HepG2 (cell line): ENCODE results near the gene RRP8. TPM values are rescaled to one million over a fixed set of nuclear protein-coding genes. Genes with fewer than 3 reads are reported as not detected.

Experiments
- ATAC-seq: fragments of 200-7000 bp; cut with Tn5 transposase; 3 replicates; pipeline ENCODE4 v1.9.1; 2020; ENCODE audit warnings: mild to moderate bottlenecking, moderate library complexity
- BruUV-seq: library from RNA; stranded (reverse); fragments of 400-500 nt; replicated peaks from 2 replicates; lab custom pipeline; 2021; lab: Mats Ljungman, UMichigan
- CTCF ChIA-PET: fragments of 300-600 bp; formaldehyde crosslinking; extraction: SDS; loops from one replicate; lab custom pipeline; 2021; ENCODE audit warnings: low total read pairs, inconsistent platforms, low intra/inter-chr PET ratio; lab: Yijun Ruan, JAX
- POLR2A ChIA-PET: fragments of 350-600 bp; sonication (Branson Sonifier 250); formaldehyde crosslinking; loops from one replicate; lab custom pipeline; 2020; ENCODE audit warnings: antibody characterized with exemption, inconsistent platforms; lab: Yijun Ruan, JAX
- DNase-seq: peaks from one replicate; pipeline ENCODE4 v3.0.0-alpha.2; 2015; ENCODE audit warnings: low spot score
- FAIRE-seq: peaks from 3 replicates; lab custom pipeline; 2011; peaks lifted over from hg19 to GRCh38; lab: Jason Lieb, UNC
- H2AFZ ChIP-seq: one replicate; pipeline ENCODE4 v1.6.1; 2011; ENCODE audit warnings: low read length, inconsistent platforms
- H3K27ac ChIP-seq: fragments of 300-600 bp; 3 replicates; pipeline ENCODE4 v1.8.0; 2011; ENCODE audit warnings: mixed run types, mild to moderate bottlenecking, mixed read lengths, low read length, inconsistent platforms; ENCODE audit not compliant: insufficient read depth; ENCODE audit errors: extremely low read length
- H3K27me3 ChIP-seq, 2 experiments: fragments of 200-600 bp in 1 of 2; 2 replicates in 1 of 2; 3 replicates in 1 of 2; pipeline versions ENCODE4 v1.6.0 to v1.8.0; 2011; ENCODE audit warnings: low read length in 2 of 2, mild to moderate bottlenecking in 2 of 2, moderate library complexity in 2 of 2, inconsistent platforms in 1 of 2; ENCODE audit not compliant: insufficient read depth in 2 of 2, control insufficient read depth in 1 of 2
- H3K36me3 ChIP-seq, 2 experiments: fragments of 200-600 bp in 1 of 2; replicated peaks in 1 of 2; 2 replicates in 1 of 2; 3 replicates in 1 of 2; pipeline versions ENCODE4 v1.5.1 to v1.8.0; 2011; ENCODE audit warnings: low read length in 2 of 2, inconsistent platforms in 1 of 2; ENCODE audit not compliant: insufficient read depth in 2 of 2, control insufficient read depth in 1 of 2
- H3K4me1 ChIP-seq: 2 replicates; pipeline ENCODE4 v1.5.1; 2012; ENCODE audit warnings: low read length, inconsistent platforms; ENCODE audit not compliant: insufficient read depth
- H3K4me2 ChIP-seq: 2 replicates; pipeline ENCODE4 v1.6.0; 2011; ENCODE audit warnings: low read depth, low read length, inconsistent platforms
- H3K4me3 ChIP-seq, 3 experiments: fragments of 200-600 bp in 1 of 3; sonication (generic), shearing (Covaris generic) in 1 of 3; replicated peaks in 1 of 3; 2 replicates each; pipeline ENCODE4 v1.5.1; 2011 to 2016; ENCODE audit warnings: low read length in 3 of 3, inconsistent platforms in 2 of 3, low read depth in 2 of 3, mild to moderate bottlenecking in 2 of 3, control low read depth in 1 of 3, mixed read lengths in 1 of 3; ENCODE audit not compliant: insufficient read depth in 1 of 3
- H3K79me2 ChIP-seq: one replicate; pipeline ENCODE4 v1.6.1; 2011; ENCODE audit warnings: low read length, inconsistent platforms; ENCODE audit not compliant: insufficient read depth
- H3K9ac ChIP-seq: 2 replicates; pipeline ENCODE4 v1.6.0; 2011; ENCODE audit warnings: mild to moderate bottlenecking, low read depth, low read length, inconsistent platforms; ENCODE audit not compliant: insufficient read depth
- H3K9me3 ChIP-seq: 2 replicates; pipeline ENCODE4 v1.5.1; 2012; ENCODE audit warnings: mild to moderate bottlenecking, low read length
- H4K20me1 ChIP-seq: 2 replicates; pipeline ENCODE4 v1.6.0; 2011; ENCODE audit warnings: inconsistent platforms, mild to moderate bottlenecking, low read length, moderate library complexity; ENCODE audit not compliant: insufficient read depth
- FOXP1 ChIP-seq, 2 experiments: fragments of 450-650 bp in 1 of 2; IDR thresholded peaks; 2 replicates each; pipeline ENCODE4 v1.6.1; 2017 to 2018; ENCODE audit warnings: antibody characterized with exemption in 1 of 2
- GATAD1 ChIP-seq: IDR thresholded peaks from 2 replicates; pipeline ENCODE4 v1.6.1; 2016; ENCODE audit warnings: missing genetic modification reagents, missing compliant biosample characterization
- HDAC1 ChIP-seq: sonication (generic); formaldehyde crosslinking; IDR thresholded peaks from 2 replicates; pipeline ENCODE4 v1.5.1; 2020; ENCODE audit warnings: mild to moderate bottlenecking, missing genetic modification reagents
- NFYB ChIP-seq: sonication (generic); formaldehyde crosslinking; IDR thresholded peaks from 2 replicates; pipeline ENCODE4 v1.4.0; 2020; ENCODE audit warnings: missing genetic modification reagents
- SOX6 ChIP-seq, 2 experiments: fragments of 450-650 bp in 1 of 2; sonication (generic) in 1 of 2; formaldehyde crosslinking in 1 of 2; IDR thresholded peaks; 2 replicates each; pipeline versions ENCODE4 v1.4.0 to v1.6.1; 2017 to 2020; ENCODE audit warnings: antibody characterized with exemption in 1 of 2, mild to moderate bottlenecking in 1 of 2, missing genetic modification reagents in 1 of 2
- ZBTB38 ChIP-seq: sonication (generic); formaldehyde crosslinking; IDR thresholded peaks from 2 replicates; pipeline ENCODE4 v1.5.1; 2020; ENCODE audit warnings: mild to moderate bottlenecking, missing genetic modification reagents
- ZNF251 ChIP-seq: sonication (generic); formaldehyde crosslinking; IDR thresholded peaks from 2 replicates; pipeline ENCODE4 v1.9.0; 2021; ENCODE audit warnings: mild to moderate bottlenecking, missing genetic modification reagents
- ZNF296 ChIP-seq: sonication (generic); formaldehyde crosslinking; conservative IDR thresholded peaks from 2 replicates; pipeline ENCODE4 v1.5.0; 2020; ENCODE audit warnings: mild to moderate bottlenecking, missing genetic modification reagents
- ZNF660 ChIP-seq: sonication (generic); formaldehyde crosslinking; IDR thresholded peaks from 2 replicates; pipeline ENCODE4 v1.5.1; 2020; ENCODE audit warnings: mild to moderate bottlenecking, low read depth, missing genetic modification reagents, borderline replicate concordance
- ZNF772 ChIP-seq: sonication (generic); formaldehyde crosslinking; IDR thresholded peaks from 2 replicates; pipeline ENCODE4 v1.5.0; 2020; ENCODE audit warnings: mild to moderate bottlenecking, missing genetic modification reagents
- ZNF781 ChIP-seq: sonication (generic); formaldehyde crosslinking; IDR thresholded peaks from 2 replicates; pipeline ENCODE4 v1.5.1; 2020; ENCODE audit warnings: borderline replicate concordance, mild to moderate bottlenecking, missing genetic modification reagents; ENCODE audit errors: not compliant biosample characterization
- WGBS: methylation state at CpG from one replicate; pipeline ENCODE4 v1.1.6; 2017; ENCODE audit warnings: low lambda C conversion rate; 5-methylcytosine and 5-hydroxymethylcytosine counted together
- in situ Hi-C: cut with HindIII; loops from 2 replicates; pipeline ENCODE4 v1.10.0; 2017; ENCODE audit warnings: low pct_unique_long_range_greater_than_20kb; ENCODE audit not compliant: extremely low pct_ligation_motif_present
- intact Hi-C: fragments of 100-400 bp; cut with micrococcal nuclease; formaldehyde crosslinking; loops from one replicate; pipeline ENCODE4 v1.10.0; 2022; ENCODE audit not compliant: unreplicated experiment
- polyA plus RNA-seq, 8 experiments: library from polyadenylated mRNA; depleted of rRNA in 3 of 8; stranded (reverse) in 7 of 8; unstranded in 1 of 8; fragments of >200 nt; fragmentation: Illumina TruSeq in 4 of 8; extraction: Trizol in 4 of 8; gene quantifications; 2 replicates each; pipeline versions ENCODE4 v1.2.1 to v1.2.3, GENCODE V29; 2011 to 2016; ENCODE audit warnings: low read depth in 4 of 8, missing spikeins in 1 of 8, mixed read lengths in 1 of 8; ENCODE audit not compliant: insufficient read depth in 1 of 8
- total RNA-seq, 5 experiments: library from RNA; depleted of rRNA; stranded (reverse); fragments of >200 nt; fragmentation: Illumina TruSeq; extraction: Trizol; gene quantifications; 2 replicates each; pipeline ENCODE4 v1.2.3, GENCODE V29; 2016; ENCODE audit warnings: low read depth in 1 of 5
- TF ChIP-seq, protein P1 (sequence below): sonication (generic); formaldehyde crosslinking; IDR thresholded peaks from 2 replicates; pipeline ENCODE4 v1.4.0; 2020; ENCODE audit warnings: missing genetic modification reagents, borderline replicate concordance
- TF ChIP-seq, protein P2 (sequence below): sonication (generic); formaldehyde crosslinking; IDR thresholded peaks from 2 replicates; pipeline ENCODE4 v1.4.0; 2020; ENCODE audit warnings: mild to moderate bottlenecking, missing genetic modification reagents
- TF ChIP-seq, protein P3 (sequence below): sonication (generic); formaldehyde crosslinking; IDR thresholded peaks from 2 replicates; pipeline ENCODE4 v1.4.0; 2020; ENCODE audit warnings: missing genetic modification reagents, borderline replicate concordance
- TF ChIP-seq, protein P4 (sequence below): sonication (generic); formaldehyde crosslinking; IDR thresholded peaks from 2 replicates; pipeline ENCODE4 v1.5.0; 2020; ENCODE audit warnings: missing genetic modification reagents
- TF ChIP-seq, protein P5 (sequence below): sonication (generic); formaldehyde crosslinking; IDR thresholded peaks from 2 replicates; pipeline ENCODE4 v1.4.0; 2020; ENCODE audit warnings: missing genetic modification reagents

The RRP8 gene
- total and polyA plus RNA-seq, 2 of the 13 experiments (the other 11 are each of a cell fraction or from before 2014, with no cell fraction given) = 7.2 to 21.6 TPM

DNA sequence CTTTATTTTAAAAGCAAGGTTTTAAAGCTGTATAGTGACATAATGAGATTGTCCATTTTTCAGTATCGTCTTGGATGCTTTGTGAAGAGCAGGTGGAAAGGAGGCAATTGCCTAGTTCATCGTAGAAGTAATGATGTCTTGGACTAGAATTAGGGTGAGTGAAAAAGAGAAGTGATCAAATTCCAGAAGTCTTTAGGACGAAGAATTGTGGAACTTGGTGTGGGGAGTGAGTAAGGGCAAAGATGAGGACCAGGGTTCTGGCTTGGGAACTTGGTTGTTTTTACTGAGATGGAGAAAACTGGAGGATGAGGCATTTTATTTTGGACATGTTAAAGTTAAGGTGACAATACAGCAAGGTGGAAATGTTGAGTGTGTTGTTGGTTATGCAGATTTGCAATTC, 1.4 kb upstream of the RRP8 start:
- 10% methylated on average over 3 of the region's 3 CpGs for WGBS
- H3K27ac ChIP-seq = peak overlapping the region; percentile 83
- peak overlapping the region; percentile 99 for H3K4me2 ChIP-seq
- in situ Hi-C loops = loop anchor here (10.0 kb wide), 1 partner anchor 120 kb away; the partner anchor contains the start of genes ARFIP2 and TIMM10B
- intact Hi-C loops = loop anchor here (2.0 to 5.0 kb wide), 3 partner anchors 14 to 72 kb away; partner anchors contain the start of gene TPP1
- no peak for DNase-seq
- peak overlapping the region; percentile 86 to 97 (median 89) for H3K4me3 ChIP-seq
- peaks cover 61% of the 10 kb centered on the region for H3K4me1 ChIP-seq
- H4K20me1 ChIP-seq = no peaks in the 10 kb centered on the region
- H3K27me3 ChIP-seq = no peaks in the 10 kb centered on the region; a peak in 1 of 5 replicates
- CTCF ChIA-PET = interaction anchor here (1.1 kb wide), 1 partner anchor 78 kb away, joined by 3 read pairs; the partner anchor contains the start of gene MRPL17
- peaks cover 23 to 48% of the 10 kb centered on the region in 2 experiments for H3K36me3 ChIP-seq
- H3K9ac ChIP-seq = peak overlapping the region; percentile 93
- peaks cover 55% of the 10 kb centered on the region for H3K79me2 ChIP-seq
- no peaks in the 10 kb centered on the region for H3K9me3 ChIP-seq
- BruUV-seq = no TSS peak
- ATAC-seq = no peak
- POLR2A ChIA-PET = interaction anchor here (1.0 to 2.7 kb wide), 5 partner anchors 8 to 123 kb away, joined by 4 to 22 read pairs (median 5); partner anchors contain the start of genes ARFIP2, MRPL17, TAF10 and TIMM10B
- no peak overlapping the region for H2AFZ ChIP-seq
- FAIRE-seq = no peak
- TF ChIP-seq NFYB (CRISPR knock-in tag) (no peak), SOX6 (IDR thresholded peaks at IDR 0.05) (no peak), SOX6 (CRISPR knock-in tag; IDR thresholded peaks at IDR 0.05) (no peak), ZBTB38 (CRISPR knock-in tag) (no peak), ZNF296 (no peak), GATAD1 (CRISPR knock-in tag) (no peak), ZNF251 (no peak), FOXP1 (IDR thresholded peaks at IDR 0.05) (no peak), FOXP1 (CRISPR knock-in tag; IDR thresholded peaks at IDR 0.05) (no peak), HDAC1 (CRISPR knock-in tag) (no peak), ZNF660 (CRISPR knock-in tag) (no peak), ZNF781 (CRISPR knock-in tag) (no peak), ZNF772 (no peak)
- TF ChIP-seq, protein P1, sequence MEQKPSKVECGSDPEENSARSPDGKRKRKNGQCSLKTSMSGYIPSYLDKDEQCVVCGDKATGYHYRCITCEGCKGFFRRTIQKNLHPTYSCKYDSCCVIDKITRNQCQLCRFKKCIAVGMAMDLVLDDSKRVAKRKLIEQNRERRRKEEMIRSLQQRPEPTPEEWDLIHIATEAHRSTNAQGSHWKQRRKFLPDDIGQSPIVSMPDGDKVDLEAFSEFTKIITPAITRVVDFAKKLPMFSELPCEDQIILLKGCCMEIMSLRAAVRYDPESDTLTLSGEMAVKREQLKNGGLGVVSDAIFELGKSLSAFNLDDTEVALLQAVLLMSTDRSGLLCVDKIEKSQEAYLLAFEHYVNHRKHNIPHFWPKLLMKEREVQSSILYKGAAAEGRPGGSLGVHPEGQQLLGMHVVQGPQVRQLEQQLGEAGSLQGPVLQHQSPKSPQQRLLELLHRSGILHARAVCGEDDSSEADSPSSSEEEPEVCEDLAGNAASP (CRISPR knock-in tag) = no peak
- TF ChIP-seq, protein P2, sequence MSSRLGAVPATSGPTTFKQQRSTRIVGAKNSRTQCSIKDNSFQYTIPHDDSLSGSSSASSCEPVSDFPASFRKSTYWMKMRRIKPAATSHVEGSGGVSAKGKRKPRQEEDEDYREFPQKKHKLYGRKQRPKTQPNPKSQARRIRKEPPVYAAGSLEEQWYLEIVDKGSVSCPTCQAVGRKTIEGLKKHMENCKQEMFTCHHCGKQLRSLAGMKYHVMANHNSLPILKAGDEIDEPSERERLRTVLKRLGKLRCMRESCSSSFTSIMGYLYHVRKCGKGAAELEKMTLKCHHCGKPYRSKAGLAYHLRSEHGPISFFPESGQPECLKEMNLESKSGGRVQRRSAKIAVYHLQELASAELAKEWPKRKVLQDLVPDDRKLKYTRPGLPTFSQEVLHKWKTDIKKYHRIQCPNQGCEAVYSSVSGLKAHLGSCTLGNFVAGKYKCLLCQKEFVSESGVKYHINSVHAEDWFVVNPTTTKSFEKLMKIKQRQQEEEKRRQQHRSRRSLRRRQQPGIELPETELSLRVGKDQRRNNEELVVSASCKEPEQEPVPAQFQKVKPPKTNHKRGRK = no peak
- TF ChIP-seq, protein P3, sequence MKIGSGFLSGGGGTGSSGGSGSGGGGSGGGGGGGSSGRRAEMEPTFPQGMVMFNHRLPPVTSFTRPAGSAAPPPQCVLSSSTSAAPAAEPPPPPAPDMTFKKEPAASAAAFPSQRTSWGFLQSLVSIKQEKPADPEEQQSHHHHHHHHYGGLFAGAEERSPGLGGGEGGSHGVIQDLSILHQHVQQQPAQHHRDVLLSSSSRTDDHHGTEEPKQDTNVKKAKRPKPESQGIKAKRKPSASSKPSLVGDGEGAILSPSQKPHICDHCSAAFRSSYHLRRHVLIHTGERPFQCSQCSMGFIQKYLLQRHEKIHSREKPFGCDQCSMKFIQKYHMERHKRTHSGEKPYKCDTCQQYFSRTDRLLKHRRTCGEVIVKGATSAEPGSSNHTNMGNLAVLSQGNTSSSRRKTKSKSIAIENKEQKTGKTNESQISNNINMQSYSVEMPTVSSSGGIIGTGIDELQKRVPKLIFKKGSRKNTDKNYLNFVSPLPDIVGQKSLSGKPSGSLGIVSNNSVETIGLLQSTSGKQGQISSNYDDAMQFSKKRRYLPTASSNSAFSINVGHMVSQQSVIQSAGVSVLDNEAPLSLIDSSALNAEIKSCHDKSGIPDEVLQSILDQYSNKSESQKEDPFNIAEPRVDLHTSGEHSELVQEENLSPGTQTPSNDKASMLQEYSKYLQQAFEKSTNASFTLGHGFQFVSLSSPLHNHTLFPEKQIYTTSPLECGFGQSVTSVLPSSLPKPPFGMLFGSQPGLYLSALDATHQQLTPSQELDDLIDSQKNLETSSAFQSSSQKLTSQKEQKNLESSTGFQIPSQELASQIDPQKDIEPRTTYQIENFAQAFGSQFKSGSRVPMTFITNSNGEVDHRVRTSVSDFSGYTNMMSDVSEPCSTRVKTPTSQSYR (CRISPR knock-in tag) = no peak
- TF ChIP-seq, protein P4, sequence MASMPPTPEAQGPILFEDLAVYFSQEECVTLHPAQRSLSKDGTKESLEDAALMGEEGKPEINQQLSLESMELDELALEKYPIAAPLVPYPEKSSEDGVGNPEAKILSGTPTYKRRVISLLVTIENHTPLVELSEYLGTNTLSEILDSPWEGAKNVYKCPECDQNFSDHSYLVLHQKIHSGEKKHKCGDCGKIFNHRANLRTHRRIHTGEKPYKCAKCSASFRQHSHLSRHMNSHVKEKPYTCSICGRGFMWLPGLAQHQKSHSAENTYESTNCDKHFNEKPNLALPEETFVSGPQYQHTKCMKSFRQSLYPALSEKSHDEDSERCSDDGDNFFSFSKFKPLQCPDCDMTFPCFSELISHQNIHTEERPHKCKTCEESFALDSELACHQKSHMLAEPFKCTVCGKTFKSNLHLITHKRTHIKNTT = no peak
- TF ChIP-seq, protein P5, sequence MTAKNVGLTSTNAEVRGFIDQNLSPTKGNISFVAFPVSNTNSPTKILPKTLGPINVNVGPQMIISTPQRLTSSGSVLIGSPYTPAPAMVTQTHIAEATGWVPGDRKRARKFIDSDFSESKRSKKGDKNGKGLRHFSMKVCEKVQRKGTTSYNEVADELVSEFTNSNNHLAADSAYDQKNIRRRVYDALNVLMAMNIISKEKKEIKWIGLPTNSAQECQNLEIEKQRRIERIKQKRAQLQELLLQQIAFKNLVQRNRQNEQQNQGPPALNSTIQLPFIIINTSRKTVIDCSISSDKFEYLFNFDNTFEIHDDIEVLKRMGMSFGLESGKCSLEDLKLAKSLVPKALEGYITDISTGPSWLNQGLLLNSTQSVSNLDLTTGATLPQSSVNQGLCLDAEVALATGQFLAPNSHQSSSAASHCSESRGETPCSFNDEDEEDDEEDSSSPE = no peak
